ENCODE data around the gene SCYGR5. TPM values are rescaled to one million over a fixed set of nuclear protein-coding genes. Genes with fewer than 3 reads are reported as not detected.

SCYGR5 gene
- total RNA-seq, 1 experiment from 2014 or later = not detected

DNA sequence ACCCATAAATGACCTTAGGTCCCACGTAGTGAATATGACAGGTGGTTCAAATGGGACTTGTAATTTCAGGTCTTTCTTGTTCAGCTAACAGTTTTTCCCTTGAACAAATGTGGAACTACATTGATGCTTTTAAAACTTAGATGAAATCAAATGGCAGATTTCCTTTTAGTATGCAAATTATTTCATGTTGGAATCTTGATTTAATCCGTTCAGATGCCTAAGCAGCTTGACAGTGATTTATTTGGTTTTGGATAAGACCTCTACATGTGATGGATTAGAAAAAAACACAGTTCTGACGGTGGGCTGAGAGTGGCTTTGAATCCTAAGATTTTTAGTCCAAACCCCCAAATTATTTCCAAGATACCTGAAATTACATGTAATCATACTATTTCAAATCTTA, 32.4 kb upstream of the SCYGR5 start:
- H3K27ac ChIP-seq (ENCODE audit: low read depth, low read length, poor library complexity, severe bottlenecking) = no peak overlapping the region
- ChIA-PET CTCF (no interaction called here), POLR2A (ENCODE audit: low non-redundant PET) (no interaction called here)
- TF ChIP-seq, protein P1, sequence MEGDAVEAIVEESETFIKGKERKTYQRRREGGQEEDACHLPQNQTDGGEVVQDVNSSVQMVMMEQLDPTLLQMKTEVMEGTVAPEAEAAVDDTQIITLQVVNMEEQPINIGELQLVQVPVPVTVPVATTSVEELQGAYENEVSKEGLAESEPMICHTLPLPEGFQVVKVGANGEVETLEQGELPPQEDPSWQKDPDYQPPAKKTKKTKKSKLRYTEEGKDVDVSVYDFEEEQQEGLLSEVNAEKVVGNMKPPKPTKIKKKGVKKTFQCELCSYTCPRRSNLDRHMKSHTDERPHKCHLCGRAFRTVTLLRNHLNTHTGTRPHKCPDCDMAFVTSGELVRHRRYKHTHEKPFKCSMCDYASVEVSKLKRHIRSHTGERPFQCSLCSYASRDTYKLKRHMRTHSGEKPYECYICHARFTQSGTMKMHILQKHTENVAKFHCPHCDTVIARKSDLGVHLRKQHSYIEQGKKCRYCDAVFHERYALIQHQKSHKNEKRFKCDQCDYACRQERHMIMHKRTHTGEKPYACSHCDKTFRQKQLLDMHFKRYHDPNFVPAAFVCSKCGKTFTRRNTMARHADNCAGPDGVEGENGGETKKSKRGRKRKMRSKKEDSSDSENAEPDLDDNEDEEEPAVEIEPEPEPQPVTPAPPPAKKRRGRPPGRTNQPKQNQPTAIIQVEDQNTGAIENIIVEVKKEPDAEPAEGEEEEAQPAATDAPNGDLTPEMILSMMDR (conservative IDR thresholded peaks at IDR 0.05; ENCODE audit: low read depth, low read length) = no peak
- no peak for TF ChIP-seq EZH2 (IDR thresholded peaks at IDR 0.05; ENCODE audit: borderline replicate concordance, low read depth, low read length, poor library complexity, severe bottlenecking)
- H3K27me3 ChIP-seq (replicated peaks; ENCODE audit: insufficient read depth, low read depth, low read length, poor library complexity) = no peaks in the 10 kb centered on the region
- intact Hi-C loops (cut with micrococcal nuclease; ENCODE audit: unreplicated experiment) = no loop called here
- H3K9me3 ChIP-seq (ENCODE audit: low read depth, low read length, poor library complexity, severe bottlenecking) = no peaks in the 10 kb centered on the region
- no peak for DNase-seq (ENCODE audit: low spot score)
- H3K4me1 ChIP-seq (ENCODE audit: insufficient read depth, low read length, poor library complexity, severe bottlenecking) = no peaks in the 10 kb centered on the region
- H3K4me3 ChIP-seq (ENCODE audit: low read depth, low read length, poor library complexity, severe bottlenecking) = no peak overlapping the region
- no peaks in the 10 kb centered on the region for H3K36me3 ChIP-seq (ENCODE audit: insufficient read depth, low read length, poor library complexity, severe bottlenecking)
- BruUV-seq (replicated peaks) = no TSS peak

DNA sequence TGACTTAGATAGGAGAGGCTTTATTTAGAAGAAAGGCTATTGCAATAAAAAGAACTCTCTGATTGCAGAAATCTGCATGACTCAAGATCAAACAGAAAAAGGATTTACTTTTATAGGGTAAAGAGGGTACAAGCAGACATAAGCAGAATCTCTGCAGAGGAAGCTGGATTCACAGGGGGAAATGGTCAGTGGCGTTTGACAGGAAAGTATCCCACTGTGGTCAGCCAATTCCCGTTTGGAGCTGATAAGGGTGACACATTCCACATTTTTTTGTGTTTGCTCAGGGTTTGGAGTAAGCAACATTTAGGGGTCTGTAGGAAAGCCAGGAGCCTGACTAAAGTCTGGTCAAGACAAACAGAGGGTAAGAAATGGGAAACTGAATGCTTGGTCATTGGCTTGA, 23.9 kb upstream of the SCYGR5 start:
- CTCF ChIA-PET = no interaction called here
- POLR2A ChIA-PET (ENCODE audit: low non-redundant PET) = no interaction called here
- Histone ChIP-seq H3K4me1 (ENCODE audit: insufficient read depth, low read length, poor library complexity, severe bottlenecking) (no peaks in the 10 kb centered on the region), H3K36me3 (ENCODE audit: insufficient read depth, low read length, poor library complexity, severe bottlenecking) (no peaks in the 10 kb centered on the region), H3K27me3 (replicated peaks; ENCODE audit: insufficient read depth, low read depth, low read length, poor library complexity) (no peaks in the 10 kb centered on the region), H3K9me3 (ENCODE audit: low read depth, low read length, poor library complexity, severe bottlenecking) (no peaks in the 10 kb centered on the region), H3K4me3 (ENCODE audit: low read depth, low read length, poor library complexity, severe bottlenecking) (no peak overlapping the region), H3K27ac (ENCODE audit: low read depth, low read length, poor library complexity, severe bottlenecking) (no peak overlapping the region)
- intact Hi-C loops (cut with micrococcal nuclease; ENCODE audit: unreplicated experiment) = no loop called here
- DNase-seq (ENCODE audit: low spot score) = no peak
- BruUV-seq (replicated peaks) = no TSS peak
- TF ChIP-seq, protein P1 (conservative IDR thresholded peaks at IDR 0.05; ENCODE audit: low read depth, low read length) = no peak
- no peak for TF ChIP-seq EZH2 (IDR thresholded peaks at IDR 0.05; ENCODE audit: borderline replicate concordance, low read depth, low read length, poor library complexity, severe bottlenecking)

DNA sequence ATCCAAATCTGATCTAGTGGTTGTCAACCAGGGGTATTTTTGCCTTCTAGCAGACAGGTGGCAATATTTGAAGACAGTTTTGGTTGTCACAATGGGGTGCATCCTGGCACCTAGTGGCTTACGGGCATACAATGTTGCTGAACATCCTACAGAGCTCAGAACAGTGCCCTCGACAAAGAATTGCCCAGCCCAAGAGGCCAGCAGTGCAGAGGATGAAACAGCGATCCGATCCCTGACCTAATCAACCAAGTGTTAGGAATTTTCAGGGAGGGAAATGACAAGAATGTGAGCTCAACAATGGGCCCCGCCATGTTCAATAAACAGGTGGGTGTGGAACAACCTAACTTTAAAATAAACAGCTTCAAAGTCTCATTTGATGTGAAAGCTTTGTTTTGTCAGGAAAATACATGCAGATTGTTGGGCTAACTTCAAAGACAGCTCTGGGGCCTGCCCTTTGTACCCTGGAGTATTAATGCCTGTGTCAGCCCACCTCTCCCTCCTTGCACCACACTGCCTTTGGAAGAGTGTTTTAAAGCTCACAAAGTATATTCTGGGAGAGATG, 22.5 kb upstream of the SCYGR5 start:
- CTCF ChIA-PET = no interaction called here

More for the DNA sequence above, 22.5 kb upstream of the SCYGR5 start:
- no peak overlapping the region for H3K4me3 ChIP-seq (ENCODE audit: low read depth, low read length, poor library complexity, severe bottlenecking)
- H3K27me3 ChIP-seq (replicated peaks; ENCODE audit: insufficient read depth, low read depth, low read length, poor library complexity) = no peaks in the 10 kb centered on the region
- H3K27ac ChIP-seq (ENCODE audit: low read depth, low read length, poor library complexity, severe bottlenecking) = no peak overlapping the region
- intact Hi-C loops (cut with micrococcal nuclease; ENCODE audit: unreplicated experiment) = no loop called here
- TF ChIP-seq EZH2 (IDR thresholded peaks at IDR 0.05; ENCODE audit: borderline replicate concordance, low read depth, low read length, poor library complexity, severe bottlenecking) = no peak
- TF ChIP-seq, protein P1 (conservative IDR thresholded peaks at IDR 0.05; ENCODE audit: low read depth, low read length) = no peak
- DNase-seq (ENCODE audit: low spot score) = no peak
- H3K9me3 ChIP-seq (ENCODE audit: low read depth, low read length, poor library complexity, severe bottlenecking) = no peaks in the 10 kb centered on the region
- POLR2A ChIA-PET (ENCODE audit: low non-redundant PET) = no interaction called here
- H3K36me3 ChIP-seq (ENCODE audit: insufficient read depth, low read length, poor library complexity, severe bottlenecking) = no peaks in the 10 kb centered on the region
- no TSS peak for BruUV-seq (replicated peaks)
- H3K4me1 ChIP-seq (ENCODE audit: insufficient read depth, low read length, poor library complexity, severe bottlenecking) = no peaks in the 10 kb centered on the region

Measured in A673 (cell line).